Stimulated activated CD4-positive, alpha-beta T cell treated with anti-CD3 and anti-CD28 coated beads, Interleukin-15, amount 100 ng/mL, for 1 hour (primary cell): ENCODE data around the gene HIPK2.
"Not testable (repeated sequence)": the region's sequence is repeated elsewhere in the genome, so short reads cannot be mapped to it uniquely, and the experiment has no call there.

Experiments used
- DNase-seq, 2 donors: peaks; one replicate each; pipeline ENCODE4 v3.0.0-alpha.2; 2020; ENCODE audit warnings: low read depth in 1 of 2, low spot score in 1 of 2

The HIPK2 gene

DNA sequence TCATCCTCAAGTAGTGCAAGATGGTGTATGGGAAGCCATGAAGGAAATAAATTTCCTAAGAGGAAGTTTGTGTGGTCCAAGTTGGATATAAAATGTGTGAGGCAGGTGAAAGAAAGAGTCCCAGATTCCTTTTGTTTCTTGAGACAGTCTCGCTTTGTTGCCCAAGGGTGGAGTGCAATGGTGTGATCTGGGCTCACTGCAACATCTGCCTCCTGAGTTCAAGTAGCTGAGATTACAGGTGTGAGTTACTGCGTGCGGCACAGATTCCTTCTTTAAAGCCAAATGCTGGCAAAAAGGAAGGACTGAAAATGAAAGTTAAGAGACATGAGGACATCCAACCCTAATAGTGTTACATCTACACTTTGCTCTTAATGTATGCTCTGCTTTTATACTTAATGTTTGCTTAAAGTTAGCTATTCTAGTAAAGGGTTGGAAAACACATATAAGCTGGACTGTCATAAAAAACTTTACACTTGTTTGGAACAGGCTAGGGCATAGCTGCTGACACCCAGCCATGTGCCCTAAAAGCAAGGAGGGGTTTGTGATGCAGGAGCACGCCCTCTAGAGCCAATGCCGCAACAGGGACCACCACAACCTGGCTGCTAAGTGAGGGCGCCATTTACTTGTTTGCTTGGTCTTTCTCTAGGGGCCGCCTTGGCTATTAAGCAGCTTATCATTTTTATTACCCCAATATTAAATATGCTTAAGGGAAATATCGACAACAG is 219.8 kb downstream of the HIPK2 start:
- DNase-seq = no peak

DNA sequence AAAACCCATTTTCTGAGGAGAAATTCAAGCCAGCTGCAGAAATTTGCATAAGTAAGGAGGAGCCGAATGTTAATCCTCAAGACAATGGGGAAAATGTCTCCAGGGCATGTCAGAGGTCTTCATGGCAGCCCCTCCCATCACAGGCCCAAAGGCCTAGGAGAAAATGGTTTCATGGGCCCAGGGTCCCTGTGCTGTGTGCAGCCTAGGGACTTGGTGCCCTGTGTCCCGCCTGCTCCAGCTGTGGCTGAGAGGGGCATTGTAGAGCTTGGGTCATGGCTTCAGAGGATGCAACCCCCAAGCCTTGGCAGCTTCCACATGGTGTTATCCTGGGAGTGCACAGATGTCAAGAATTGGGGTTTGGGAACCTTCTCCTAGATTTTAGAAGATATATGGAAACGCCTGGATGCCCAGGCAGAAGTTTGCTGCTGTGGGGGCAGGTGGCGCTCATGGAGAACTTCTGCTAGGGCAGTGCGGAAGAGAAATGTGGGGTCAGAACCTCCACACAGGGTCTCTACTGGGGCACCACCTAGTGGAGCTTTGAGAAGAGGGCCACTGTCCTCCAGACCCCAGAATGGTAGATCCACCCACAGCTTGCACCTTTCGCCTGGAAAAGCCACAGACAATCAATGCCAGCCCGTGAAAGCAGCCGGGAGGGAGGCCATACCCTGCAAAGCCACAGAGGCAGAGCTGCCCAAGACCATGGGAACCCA is 223.7 kb downstream of the HIPK2 start:
- not testable (repeated sequence) for DNase-seq

DNA sequence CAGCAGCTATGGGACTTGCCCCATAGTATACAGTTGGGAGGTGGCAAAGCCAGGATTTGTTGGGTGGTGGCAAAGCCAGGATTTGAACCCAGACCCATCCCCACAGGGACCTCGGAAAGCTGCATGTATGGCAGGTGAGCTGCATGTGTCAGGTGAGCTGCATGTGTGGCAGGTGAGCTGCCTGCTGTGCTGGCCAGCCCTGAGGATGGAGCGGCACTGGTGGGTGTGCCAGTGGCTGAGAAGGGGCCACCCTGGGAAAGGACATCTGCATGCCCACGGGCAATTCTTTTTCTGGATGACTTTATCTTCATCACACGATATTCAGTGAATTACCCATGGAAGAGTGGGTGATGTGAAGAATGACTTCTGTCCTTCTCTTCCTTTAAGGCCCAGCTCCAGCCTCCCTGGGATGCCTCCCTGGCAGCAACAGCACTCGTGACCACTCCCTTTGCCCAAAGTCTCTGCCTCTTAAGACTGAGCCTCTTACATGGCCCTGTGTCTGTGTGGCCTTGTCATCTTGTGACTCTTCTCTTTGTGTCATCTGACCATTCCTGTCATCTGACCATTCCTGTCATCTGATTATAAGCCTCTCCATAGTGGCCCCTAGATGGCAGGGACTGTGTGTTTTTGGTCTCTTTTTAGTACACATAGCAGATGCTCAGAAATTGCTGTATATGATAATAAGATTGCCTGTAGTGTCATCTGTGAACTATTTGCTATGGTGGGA is 229.3 kb downstream of the HIPK2 start:
- DNase-seq = no peak

DNA sequence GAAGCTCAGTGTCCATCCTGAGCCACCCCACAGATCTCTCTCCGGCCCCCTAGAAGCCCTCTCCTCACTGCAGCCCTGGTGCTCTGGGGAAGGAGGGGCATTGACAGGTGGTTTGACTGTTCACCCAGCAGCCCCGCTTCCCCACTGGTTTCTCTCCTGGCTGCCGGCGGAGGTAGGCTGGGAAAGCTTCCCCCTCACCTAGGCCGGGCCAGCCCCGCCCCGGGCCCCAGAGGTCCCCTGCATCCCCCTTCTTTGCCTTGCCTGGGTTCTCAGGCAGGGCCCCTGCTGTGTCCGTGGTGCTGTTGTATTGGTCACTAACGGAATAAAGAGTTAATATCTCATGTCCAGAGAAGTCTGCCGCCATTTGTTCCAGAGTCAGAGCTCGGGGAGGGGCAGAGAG is 233.2 kb downstream of the HIPK2 start:
- DNase-seq = no peak

DNA sequence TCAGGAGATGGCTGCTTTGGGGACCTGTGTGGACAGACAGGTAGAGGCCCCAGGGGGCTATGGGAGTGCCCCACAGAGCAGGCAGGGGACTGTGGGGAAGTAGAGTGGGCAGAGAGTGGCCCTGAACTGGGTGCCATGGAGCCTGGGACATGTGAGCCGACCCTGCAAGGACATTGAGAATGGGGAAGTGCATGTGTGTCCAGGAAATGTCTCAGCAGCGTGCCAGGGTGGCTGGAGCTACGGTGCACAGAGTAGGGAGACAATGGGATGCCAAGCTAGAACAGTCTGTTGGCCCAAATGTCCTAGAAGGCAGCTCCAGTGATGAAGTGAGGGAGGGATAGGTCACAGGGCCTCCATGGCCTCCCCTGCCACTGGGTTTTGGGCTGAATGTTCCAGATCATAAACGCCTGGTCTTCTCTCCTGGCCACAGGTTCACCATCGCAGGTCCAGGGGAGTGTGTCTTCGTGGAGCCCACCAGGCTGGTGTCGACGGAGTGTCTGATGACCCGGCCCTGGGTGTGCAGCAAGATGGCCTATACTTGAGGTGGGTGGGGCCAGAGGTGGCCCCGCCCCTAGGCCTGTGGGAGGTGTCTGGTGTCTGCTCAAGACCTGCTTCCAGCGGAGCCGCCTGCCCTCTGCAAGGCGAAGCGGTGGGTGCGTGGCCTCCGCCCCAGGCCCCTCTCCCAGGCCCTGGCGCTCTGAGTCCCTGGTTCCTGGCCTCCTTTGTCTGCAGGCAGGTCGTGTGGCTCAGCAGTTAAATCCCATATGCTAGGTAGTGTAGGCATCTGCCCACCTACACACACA is 233.8 kb downstream of the HIPK2 start:
- no peak for DNase-seq

DNA sequence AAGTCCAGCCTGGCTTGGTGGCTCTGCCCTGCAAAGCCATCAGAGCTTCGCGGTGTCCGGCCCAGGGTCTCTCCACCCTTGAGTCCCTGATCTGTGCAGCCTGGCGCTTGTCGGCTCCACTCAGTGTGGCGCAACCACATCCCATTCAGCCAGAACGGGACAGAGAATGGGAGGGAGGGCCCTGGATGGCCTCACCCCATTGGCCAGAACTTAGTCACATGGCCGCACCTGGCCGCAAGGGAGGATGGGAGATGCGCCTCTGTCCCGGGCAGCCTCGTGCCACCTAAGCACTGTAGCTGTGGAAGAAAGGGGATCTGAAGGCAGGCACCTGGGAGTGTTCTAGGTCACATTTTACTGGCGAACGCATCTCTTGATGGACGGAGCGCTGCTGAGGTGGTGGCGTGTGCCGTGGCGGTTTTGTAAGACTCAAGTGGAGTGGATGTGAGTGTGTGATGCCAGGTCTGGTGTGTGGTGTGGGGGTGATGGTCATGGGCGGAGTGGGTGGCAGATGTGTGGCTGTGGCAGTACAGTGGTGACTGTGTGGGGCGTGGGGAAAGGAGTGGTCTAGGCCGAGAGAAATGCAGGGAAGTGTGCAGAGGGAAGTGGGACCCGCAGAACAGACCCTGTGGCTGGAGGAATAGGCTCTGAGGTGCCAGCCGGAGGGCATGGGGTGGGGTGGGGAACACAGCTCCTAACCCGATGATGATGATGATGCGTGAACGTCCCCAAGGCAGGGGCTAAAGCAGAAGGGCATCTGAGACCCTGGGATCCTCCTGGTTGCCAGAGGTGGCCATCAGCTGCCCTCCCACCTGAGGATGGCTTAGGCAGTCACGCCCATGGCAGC is 235.3 kb downstream of the HIPK2 start:
- DNase-seq = no peak

DNA sequence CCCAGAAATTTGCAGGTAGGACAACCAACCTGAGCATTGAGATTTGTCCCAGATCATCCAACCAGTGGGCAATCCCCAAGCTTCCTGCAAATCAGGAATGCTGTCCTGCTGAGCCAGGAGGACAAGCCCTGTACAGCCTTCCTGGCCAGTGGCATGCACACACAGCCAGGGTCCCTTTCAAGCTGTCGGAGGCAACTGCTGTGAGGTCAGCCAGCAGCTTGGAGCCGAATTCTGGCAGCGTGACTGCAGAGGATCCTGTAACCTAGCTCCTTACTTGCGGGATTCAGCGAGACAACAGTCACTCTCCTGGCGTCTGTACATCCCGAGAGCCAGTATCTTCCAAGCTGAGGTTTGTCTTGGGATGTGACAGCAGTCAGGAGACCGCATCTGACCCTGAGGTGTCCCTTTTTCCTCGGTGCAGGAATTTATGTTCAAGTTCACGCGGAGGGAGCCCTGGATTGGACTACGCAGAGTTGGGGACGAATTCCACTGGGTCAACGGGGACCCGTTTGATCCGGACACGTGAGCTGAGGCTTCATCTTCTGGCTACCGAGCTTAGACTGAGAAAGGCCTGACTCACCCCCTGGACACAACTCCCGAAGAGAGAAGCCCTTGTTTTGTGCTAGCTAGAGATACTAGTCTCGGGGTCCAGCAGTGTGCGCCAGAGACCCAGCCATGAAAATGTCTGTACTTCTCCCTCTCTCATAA is 236.0 kb downstream of the HIPK2 start:
- no peak for DNase-seq

DNA sequence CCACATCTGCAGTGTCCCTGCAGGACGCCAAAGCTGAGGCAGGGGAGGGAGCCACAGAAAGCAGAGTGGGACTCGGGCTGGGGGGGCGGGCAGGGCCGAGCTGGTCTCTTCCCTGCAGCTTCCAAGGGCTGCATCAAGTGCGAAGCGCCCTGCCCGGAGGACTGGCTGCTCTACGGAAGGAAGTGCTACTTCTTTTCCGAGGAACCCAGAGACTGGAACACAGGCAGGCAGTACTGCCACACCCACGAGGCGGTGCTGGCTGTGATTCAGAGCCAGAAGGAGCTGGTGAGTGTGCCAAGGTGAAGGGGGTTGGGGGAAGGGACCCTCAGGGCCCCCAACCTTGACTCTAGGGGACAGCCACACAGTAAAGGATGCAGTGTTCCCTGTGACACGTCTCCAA is 237.6 kb downstream of the HIPK2 start:
- no peak for DNase-seq

DNA sequence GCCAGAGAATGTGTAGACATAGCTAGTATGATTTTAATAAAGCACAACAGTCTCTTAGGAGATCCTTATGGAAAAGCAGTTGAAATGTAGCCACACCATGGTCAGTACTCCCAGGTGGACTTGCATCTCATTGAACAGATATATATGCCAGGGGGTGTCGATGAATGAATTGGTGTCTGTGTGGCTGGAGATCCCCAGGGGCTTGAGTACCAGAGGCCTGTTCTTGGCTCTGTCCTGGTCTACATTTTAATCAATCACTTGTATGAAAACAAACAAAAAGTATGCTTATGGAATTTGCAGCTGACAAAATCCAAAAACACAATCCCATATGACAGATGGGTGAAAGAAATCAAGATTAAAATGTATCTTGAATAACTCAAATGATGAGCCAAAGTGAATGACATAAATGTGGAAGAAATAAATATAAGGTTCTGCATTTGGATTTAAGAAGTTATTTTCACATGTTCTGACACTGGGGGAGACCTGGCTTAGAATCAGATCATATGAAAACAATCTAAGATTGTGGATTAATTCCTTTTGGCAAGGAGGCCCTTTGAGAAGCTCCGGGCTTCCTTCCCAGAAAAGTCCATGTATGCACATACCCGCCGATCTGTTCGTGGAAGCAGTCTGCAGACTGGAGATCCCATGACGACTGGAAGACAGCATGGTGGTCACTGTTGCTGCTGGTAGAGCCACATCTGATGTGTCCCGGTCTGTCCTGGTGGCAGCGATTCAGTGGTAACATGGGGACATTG is 238.7 kb downstream of the HIPK2 start:
- DNase-seq = no peak

DNA sequence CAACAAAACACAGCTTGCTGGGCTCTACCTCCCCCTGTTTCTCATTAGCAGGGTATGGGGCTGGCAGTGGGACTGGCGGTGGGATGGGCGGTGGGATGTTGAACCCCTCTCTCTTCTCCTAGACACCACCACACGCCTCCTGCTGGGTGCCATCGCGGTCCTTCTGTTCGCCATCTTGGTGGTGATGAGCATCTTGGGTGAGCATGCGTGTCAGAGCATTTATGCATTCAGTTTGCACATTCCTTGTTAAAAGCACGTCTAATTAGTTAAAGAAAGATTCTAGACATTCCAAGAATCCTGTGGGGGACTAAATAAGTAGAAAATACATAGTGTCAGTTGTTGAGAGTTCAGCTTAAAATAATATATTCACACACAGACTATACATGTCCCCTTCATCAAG is 241.6 kb downstream of the HIPK2 start:
- DNase-seq = no peak

DNA sequence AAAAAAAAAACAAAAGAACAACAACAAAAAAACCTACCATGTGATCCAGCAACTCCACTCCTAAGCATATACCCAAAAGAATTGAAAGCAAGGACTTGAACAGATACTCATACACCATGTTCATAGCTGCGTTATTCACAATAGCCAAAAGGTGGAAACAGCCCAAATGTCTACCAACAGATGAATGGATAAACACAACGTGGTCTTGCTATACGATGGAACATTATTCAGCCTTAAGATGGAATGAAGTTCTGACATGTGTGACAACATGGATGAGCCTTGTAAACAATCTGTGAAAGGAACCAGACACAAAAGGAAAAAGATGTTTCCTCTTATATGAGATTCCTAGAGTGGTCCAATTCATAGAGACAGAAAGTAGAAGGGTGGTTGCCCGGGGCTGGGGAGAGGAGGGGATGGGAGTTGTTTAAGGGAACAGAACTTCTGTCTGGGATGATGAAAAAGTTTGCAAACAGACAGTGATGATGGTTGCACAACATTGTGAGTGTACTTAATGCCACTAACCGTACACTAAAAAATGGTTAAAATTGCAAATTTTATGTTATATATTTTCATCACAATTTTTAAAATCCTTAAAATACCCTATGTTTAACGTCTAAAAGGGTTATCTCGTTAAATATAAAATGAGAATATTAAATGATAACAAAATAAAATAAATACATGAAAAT is 242.7 kb downstream of the HIPK2 start:
- DNase-seq = no peak

DNA sequence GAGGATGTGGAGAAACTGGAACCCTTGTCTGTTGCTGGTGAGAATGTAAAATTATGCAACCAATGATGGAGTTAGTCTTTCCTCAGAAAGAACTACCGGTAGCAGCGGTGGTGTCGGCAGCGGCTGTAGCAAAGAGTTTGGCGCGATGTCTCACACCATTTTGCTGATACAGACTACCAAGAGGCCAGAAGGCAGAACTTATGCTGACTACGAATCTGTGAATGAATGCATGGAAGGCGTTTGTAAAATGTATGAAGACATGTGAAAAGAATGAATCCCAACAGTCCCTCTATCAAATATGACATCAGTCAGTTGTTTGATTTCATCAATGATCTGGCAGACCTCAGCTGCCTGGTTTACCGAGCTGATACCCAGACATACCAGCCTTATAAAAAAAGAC is 243.7 kb downstream of the HIPK2 start:
- DNase-seq = no peak

DNA sequence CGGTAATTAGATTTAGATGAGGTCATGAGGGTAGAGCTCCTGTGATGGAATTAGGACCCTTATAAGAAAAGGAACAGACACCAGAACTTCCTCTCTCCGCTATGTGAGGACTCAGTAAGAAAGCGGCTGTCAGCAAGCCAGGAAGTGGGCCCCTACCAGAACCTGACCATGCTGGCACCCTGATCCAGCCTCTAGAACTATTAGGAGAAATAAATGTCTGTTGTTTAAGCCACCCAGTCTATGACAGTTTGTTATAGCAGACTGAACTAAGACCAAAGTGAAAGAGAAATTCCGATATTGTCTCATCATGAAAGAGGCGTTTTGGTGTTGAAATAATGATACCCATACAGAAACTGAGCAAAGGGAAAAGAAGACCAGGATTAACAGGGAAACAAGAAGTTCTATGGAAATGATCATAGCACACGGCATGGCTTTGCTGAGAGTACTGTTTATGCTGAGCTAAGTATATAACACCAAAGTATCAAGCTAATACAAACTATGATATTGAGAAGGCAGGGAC is 245.1 kb downstream of the HIPK2 start:
- DNase-seq = no peak

DNA sequence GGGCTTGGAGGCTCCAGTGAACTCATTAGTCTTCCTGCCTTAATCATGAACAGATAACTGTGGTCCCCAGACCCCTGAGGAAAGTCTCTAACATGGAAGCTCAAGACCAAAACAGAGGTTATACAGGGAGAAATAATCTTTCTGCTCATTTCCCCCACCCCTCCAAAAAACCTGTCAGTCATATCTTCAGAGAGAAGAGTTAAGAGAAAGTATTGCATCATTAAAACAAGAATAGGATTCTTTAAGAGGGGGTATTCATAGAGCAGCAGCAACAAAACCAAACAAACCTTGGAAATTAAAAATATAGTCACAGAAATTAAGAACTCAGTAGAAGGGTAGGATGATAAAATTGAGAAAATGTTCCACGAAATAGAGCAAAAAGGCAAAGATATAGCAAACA is 246.7 kb downstream of the HIPK2 start:
- DNase-seq = no peak

DNA sequence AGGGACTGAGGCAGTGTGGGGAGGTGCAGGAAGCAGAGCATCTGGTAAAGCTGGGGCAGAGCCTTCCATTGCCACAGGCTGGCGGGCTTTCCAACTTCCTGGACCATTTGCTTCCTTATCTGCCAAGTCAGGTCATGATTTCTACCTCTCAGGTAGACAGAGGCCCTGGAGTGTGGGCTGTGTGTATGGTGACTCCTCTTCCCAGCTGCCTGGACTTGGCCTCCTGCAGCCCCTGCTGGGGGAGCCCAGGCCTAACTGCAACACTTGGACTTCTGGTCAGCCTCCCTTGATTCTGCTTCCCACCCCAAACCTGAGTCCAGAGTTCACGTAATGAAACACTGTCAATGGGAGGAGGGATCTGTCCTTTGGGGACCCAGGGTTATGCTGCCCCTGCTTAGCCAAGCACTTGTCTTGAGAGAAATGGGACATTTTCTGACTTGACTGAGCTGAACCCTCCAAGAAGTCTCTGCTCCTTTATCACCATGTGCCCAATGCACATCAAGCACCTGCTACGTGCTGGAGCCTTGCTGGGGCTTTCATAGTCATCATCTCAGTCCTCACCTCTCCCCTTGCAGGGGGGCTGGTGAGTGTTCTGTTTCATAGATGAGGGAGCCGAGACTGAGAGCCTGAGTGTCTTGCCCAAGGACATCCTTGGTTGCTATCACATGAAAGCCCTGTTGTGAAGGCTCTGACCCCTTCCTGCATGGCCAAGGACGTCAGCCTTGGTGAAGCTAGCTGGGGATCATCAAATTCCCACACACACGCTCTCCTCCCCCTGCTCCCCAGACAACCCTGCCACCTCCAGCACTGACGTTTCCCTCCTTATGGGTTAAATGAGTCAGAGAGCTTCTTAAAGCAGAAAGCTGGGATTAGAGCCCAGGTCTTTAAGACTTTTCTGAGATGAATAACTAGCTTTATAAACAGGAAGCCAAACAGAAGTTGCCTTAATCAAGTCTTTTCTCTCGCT is 250.9 kb downstream of the HIPK2 start:
- DNase-seq = no peak

DNA sequence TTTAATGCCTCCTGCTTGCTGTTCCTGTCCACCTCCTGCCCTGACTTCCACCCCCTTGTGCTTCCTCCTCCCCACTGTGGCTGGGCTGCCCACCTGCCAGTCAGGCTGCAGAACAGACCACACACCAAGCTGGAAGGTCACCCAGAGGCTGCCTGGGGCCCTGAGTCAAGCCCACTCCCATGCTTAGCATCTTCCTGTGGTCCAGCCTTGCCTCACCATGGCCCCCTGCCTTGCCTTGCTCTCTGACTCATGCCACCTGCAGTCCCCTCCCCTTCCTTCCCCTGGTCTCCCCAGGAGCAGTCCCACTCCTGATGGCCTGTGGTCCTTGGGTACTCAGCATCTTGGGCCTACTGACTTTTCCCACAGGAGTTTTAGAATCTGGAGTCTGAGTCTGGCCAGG is 252.0 kb downstream of the HIPK2 start:
- no peak for DNase-seq

DNA sequence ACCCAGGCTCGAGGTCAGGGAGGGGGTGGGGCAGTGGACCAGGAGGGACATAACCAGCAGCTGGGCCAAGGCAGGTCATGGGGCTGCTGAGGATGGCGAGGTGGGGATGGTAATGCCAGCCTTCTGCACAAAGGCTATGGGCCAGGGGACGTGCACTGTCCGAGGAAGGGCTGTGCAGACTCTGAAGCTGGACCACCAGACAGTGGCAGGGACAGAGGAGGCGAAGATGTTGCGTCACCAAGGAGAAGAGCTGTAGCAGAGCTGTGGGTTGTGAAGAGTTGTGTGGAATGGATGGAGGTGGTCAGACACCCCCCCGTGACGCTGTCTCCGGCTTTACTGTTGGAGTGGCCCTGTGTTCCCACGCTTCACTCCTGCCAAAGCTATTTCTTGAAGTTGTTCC is 252.6 kb downstream of the HIPK2 start:
- DNase-seq = no peak
